Naive thymus-derived CD4-positive, alpha-beta T cell (primary cell): ENCODE measurements around the gene SWSAP1. TPM values are rescaled to one million over a fixed set of nuclear protein-coding genes. Genes with fewer than 3 reads are reported as not detected.

Source experiments
- ATAC-seq: fragments of 150-1000 bp; cut with Tn5 transposase; 2 replicates; pipeline ENCODE4 v1.10.0; 2021; ENCODE audit warnings: mild to moderate bottlenecking, moderate library complexity
- CTCF ChIA-PET: fragments of 350-600 bp; sonication (Branson Sonifier 250); formaldehyde crosslinking; loops from one replicate; lab custom pipeline; 2021; ENCODE audit warnings: antibody characterized with exemption; lab: Charles Lee
- POLR2A ChIA-PET: fragments of 350-600 bp; sonication (Branson Sonifier 250); formaldehyde crosslinking; loops from one replicate; lab custom pipeline; 2021; ENCODE audit warnings: antibody characterized with exemption, inconsistent platforms; lab: Charles Lee
- DNase-seq, 9 donors: peaks; one replicate each; pipeline versions ENCODE4 v3.0.0 to v3.0.0-alpha.2; 2020 to 2022; ENCODE audit warnings: mixed read lengths in 1 of 9
- H3K27ac ChIP-seq: one replicate; pipeline ENCODE4 v1.7.0; 2013; ENCODE audit warnings: mild to moderate bottlenecking, low read depth, low read length, moderate library complexity
- H3K27me3 ChIP-seq, 2 donors: one replicate each; pipeline ENCODE4 v1.7.0; 2013; ENCODE audit warnings: low read length in 2 of 2, mild to moderate bottlenecking in 2 of 2, moderate library complexity in 2 of 2; ENCODE audit not compliant: control insufficient read depth in 2 of 2, insufficient read depth in 2 of 2
- H3K36me3 ChIP-seq, 3 experiments: 1 replicate in 2 of 3; 2 replicates in 1 of 3; pipeline ENCODE4 v1.7.0; 2013; ENCODE audit warnings: low read length in 3 of 3, mild to moderate bottlenecking in 3 of 3, moderate library complexity in 1 of 3; ENCODE audit not compliant: insufficient read depth in 3 of 3, control insufficient read depth in 2 of 3
- H3K4me1 ChIP-seq, 2 donors: one replicate each; pipeline ENCODE4 v1.7.0; 2013; ENCODE audit warnings: low read length in 2 of 2, mild to moderate bottlenecking in 2 of 2, moderate library complexity in 1 of 2; ENCODE audit not compliant: control insufficient read depth in 2 of 2, insufficient read depth in 2 of 2
- H3K4me3 ChIP-seq: 2 replicates; pipeline ENCODE4 v1.7.0; 2013; ENCODE audit warnings: mild to moderate bottlenecking, low read length
- H3K9me3 ChIP-seq, 3 experiments: 1 replicate in 2 of 3; 2 replicates in 1 of 3; pipeline ENCODE4 v1.7.0; 2013; ENCODE audit warnings: low read length in 3 of 3; ENCODE audit not compliant: control insufficient read depth in 2 of 3
- H3K27ac Mint-ChIP-seq, 9 donors: one replicate each; pipeline ENCODE4 v1.8.0; 2020 to 2022; ENCODE audit warnings: mixed read lengths in 9 of 9, mild to moderate bottlenecking in 8 of 9, moderate library complexity in 5 of 9, inconsistent platforms in 2 of 9
- H3K27me3 Mint-ChIP-seq, 5 donors: one replicate each; pipeline ENCODE4 v1.8.0; 2021 to 2022; ENCODE audit warnings: mixed read lengths in 5 of 5, mild to moderate bottlenecking in 1 of 5
- H3K36me3 Mint-ChIP-seq, 5 donors: one replicate each; pipeline ENCODE4 v1.8.0; 2020 to 2022; ENCODE audit warnings: mixed read lengths in 5 of 5, mild to moderate bottlenecking in 3 of 5, inconsistent platforms in 1 of 5
- H3K4me1 Mint-ChIP-seq, 7 donors: one replicate each; pipeline ENCODE4 v1.8.0; 2020 to 2022; ENCODE audit warnings: mixed read lengths in 7 of 7, mild to moderate bottlenecking in 3 of 7, inconsistent platforms in 1 of 7
- H3K4me3 Mint-ChIP-seq, 10 donors: one replicate each; pipeline ENCODE4 v1.8.0; 2020 to 2022; ENCODE audit warnings: mild to moderate bottlenecking in 10 of 10, mixed read lengths in 10 of 10, moderate library complexity in 6 of 10, inconsistent platforms in 2 of 10
- H3K9me3 Mint-ChIP-seq, 11 donors: one replicate each; pipeline ENCODE4 v1.8.0; 2020 to 2022; ENCODE audit warnings: mixed read lengths in 11 of 11, mild to moderate bottlenecking in 4 of 11, inconsistent platforms in 1 of 11, moderate library complexity in 1 of 11
- intact Hi-C, 2 donors: fragments of 100-400 bp; cut with micrococcal nuclease; formaldehyde crosslinking; loops; one replicate each; pipeline ENCODE4 v1.15.1; 2023
- polyA plus RNA-seq, 2 donors: library from polyadenylated mRNA; unstranded; fragments of 300-500 nt; fragmentation: Illumina TruSeq; gene quantifications; one replicate each; pipeline ENCODE4 v1.2.3, GENCODE V29; 2021
- total RNA-seq, 6 experiments: library from RNA in 5 of 6; stranded (reverse) in 5 of 6; gene quantifications; 1 replicate in 5 of 6; 2 replicates in 1 of 6; pipeline ENCODE4 v1.2.3 and lab custom pipeline; 2021 to 2026

The SWSAP1 gene
- total and polyA plus RNA-seq, 7 experiments from 2014 or later = 3.4 to 7.3 (median 4.1) TPM

DNA sequence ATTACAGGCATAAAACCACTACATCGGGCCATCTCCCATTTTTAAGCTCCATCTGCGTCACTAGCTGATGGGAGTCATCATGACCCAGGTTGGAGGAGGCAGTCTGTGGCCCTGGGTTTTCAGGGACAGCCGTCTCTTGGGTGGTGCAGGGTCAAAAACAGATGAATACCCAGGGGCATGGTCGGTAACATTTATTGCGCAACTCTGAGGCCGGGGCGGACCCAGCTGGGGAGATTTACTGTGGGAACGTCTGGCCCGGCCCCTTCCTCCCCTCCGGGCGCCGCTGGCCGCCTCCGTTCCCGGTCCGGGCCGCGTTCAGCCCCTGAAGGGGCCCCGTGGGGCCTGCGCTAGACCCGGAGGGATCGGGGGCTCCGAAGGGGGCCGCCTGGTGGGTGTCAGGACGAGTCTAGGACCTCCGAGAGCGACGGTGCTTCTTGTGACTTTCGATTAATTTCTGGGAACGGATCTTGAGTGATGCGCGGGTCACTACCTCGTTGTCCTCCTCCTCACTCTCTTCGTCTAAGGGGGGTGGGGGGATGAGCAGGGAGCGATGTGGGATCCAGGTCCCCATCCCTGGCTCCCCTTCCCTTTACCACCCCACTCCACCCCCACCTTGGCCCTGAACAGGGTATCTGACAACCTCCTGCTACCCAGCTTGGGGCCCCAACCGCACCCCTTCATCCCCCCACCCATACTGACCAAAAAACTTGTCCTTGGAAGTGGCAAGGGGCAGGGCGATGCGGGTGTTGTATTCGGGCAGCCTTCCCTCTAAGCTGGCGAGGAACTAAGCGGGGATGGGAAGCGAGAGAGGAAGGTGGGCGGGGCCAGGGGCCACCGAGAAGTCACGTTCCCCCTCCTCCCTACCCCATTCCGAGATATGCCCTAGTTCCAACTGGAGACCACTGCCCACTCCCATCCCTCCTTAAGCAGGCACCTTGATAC lies 46.2 kb downstream of the SWSAP1 start:
- Mint-ChIP-seq H3K36me3 (no peaks in the 10 kb centered on the region), H3K4me3 (peak overlapping the region; percentile 57 to 85 (median 76)), H3K4me1 (peaks cover 27 to 45% (median 36%) of the 10 kb centered on the region in 7 donors), H3K27me3 (peaks cover 34 to 78% (median 52%) of the 10 kb centered on the region in 5 donors), H3K9me3 (peaks cover 0 to 3% (median 0%) of the 10 kb centered on the region in 11 donors), H3K27ac (peak overlapping the region in 1 of 9 donors; percentile 52)
- ATAC-seq (no peak), DNase-seq (no peak)
- H3K27me3 ChIP-seq = peaks cover 9 to 36% of the 10 kb centered on the region in 2 donors
- ChIA-PET POLR2A (interaction anchor here (0.6 to 5.4 kb wide), 4 partner anchors 10 to 46 kb away, joined by 3 to 31 read pairs (median 4); partner anchors contain the start of genes EPOR and SWSAP1), CTCF (interaction anchor here (0.8 to 1.2 kb wide), 3 partner anchors 40 to 46 kb away, joined by 3 to 4 read pairs (median 4); partner anchors contain the start of gene SWSAP1)
- H3K9me3 ChIP-seq = no peaks in the 10 kb centered on the region
- intact Hi-C loops = no loop called here
- H3K4me1 ChIP-seq = peaks cover 14 to 40% of the 10 kb centered on the region in 2 donors
- H3K36me3 ChIP-seq = no peaks in the 10 kb centered on the region
- no peak overlapping the region for H3K27ac ChIP-seq
- H3K4me3 ChIP-seq = peak overlapping the region; percentile 47

DNA sequence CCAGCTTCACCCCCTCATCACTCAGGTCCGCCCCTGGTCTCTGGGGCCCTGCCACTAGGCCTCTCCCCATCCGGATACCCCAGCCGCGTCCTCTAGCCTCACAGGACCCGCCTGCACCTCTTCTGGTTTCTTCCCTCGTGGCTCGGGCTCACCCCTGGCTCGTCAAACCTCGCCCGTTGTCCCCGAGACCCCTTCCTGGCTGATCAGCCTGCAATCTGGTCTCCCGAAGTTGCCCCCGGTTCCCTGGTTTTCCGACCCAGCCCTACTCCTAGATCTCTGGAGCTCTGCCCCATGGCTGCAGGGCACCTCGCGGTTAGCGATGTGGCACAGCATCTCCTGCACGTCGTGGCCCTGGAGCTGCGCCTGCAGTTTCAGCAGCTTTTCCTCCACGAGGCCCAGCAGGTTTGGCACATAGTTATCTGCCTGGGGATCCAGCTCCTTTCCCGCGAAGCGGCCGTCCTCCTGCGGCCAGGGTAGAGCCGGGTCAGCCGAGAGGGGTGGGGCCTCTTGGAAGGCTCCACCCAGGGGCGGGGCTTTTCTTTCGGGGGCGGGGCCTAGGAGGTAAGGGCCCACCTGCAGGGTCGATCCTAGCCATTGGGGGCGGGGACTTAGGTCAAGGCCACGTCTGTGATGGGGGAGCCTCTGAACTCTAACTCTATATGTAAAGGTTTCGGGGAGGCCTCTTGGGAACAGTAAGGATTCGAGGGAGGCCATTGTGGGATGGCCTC lies 47.1 kb downstream of the SWSAP1 start:
- Histone ChIP-seq H3K27me3 (peaks cover 9 to 36% of the 10 kb centered on the region in 2 donors), H3K4me3 (peak overlapping the region; percentile 47), H3K9me3 (no peaks in the 10 kb centered on the region), H3K36me3 (no peaks in the 10 kb centered on the region), H3K4me1 (peaks cover 14 to 40% of the 10 kb centered on the region in 2 donors), H3K27ac (no peak overlapping the region)
- H3K27me3 Mint-ChIP-seq = peaks cover 34 to 71% (median 49%) of the 10 kb centered on the region in 5 donors
- intact Hi-C loops = loop anchor here (1.0 to 2.0 kb wide), 3 partner anchors 14 to 41 kb away; partner anchors contain the start of genes ODAD3 (in 1 of the 2) and PRKCSH (in 1 of the 2)
- H3K4me1 Mint-ChIP-seq = peaks cover 27 to 45% (median 36%) of the 10 kb centered on the region in 7 donors
- H3K4me3 Mint-ChIP-seq = peak overlapping the region; percentile 66 to 85 (median 78)
- ATAC-seq (peak; percentile 62), DNase-seq (peak in 8 of 9 donors; percentile 23 to 62 (median 32))
- POLR2A ChIA-PET = interaction anchor here (0.6 to 5.4 kb wide), 5 partner anchors 9 to 47 kb away, joined by 3 to 31 read pairs (median 5); partner anchors contain the start of genes EPOR and SWSAP1
- H3K27ac Mint-ChIP-seq = peak overlapping the region in 2 of 9 donors; percentile 41 to 52
- H3K36me3 Mint-ChIP-seq = no peaks in the 10 kb centered on the region
- CTCF ChIA-PET = interaction anchor here (0.8 to 1.2 kb wide), 3 partner anchors 14 to 45 kb away, joined by 4 to 5 read pairs (median 4); partner anchors contain the start of genes ODAD3 and PRKCSH
- H3K9me3 Mint-ChIP-seq = peaks cover 0 to 3% (median 0%) of the 10 kb centered on the region in 11 donors

DNA sequence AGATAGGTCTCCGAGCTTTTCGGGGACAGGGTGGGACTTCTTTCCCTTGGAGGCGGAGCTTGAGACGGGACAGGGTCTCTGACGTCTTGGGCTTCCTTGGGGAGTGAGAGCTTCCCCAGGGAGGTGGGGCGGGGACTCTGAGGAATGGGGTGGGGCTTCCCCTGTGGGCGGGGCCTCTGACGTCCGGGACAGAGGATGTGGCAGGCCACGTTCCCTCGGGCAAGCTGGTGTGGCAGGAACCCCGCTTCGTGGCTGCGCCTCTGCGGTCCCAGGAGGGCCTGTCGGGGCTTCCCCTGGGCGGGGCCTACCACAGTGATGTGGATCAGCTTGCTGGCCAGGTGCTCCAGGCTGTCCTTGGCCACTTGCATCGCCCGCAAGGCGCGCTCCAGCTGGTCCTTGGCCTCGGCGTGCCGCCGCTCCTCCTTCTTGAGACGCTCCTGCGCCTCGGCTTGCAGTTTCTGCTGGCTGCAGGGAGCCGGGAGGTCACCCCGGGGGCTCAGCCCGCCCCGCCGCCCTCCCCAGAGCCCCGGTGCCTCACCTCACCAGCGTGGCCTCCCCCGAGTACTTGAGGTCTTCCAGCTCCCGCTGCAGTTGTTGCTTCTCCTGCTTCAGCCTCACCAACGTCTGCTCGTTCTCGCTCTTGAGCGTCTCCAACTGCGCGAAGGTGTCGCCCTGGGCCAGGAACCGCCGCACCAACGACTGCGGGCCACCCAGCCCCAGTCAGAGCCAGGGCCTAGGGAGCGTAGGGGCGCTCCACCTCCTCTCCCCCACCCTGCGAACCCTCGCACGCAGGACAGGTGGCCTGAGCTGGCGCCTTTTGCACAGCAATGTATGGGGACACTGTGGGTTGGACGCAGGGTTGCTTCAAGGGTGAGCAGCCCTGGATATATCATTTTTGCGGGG lies 47.9 kb downstream of the SWSAP1 start:
- Mint-ChIP-seq H3K27ac (no peak overlapping the region), H3K9me3 (peaks cover 0 to 3% (median 0%) of the 10 kb centered on the region in 11 donors), H3K36me3 (no peaks in the 10 kb centered on the region), H3K27me3 (peaks cover 34 to 63% (median 48%) of the 10 kb centered on the region in 5 donors), H3K4me3 (peak overlapping the region; percentile 74 to 85 (median 81)), H3K4me1 (peaks cover 27 to 45% (median 37%) of the 10 kb centered on the region in 7 donors)
- no peaks in the 10 kb centered on the region for H3K9me3 ChIP-seq
- H3K36me3 ChIP-seq = no peaks in the 10 kb centered on the region
- no peak overlapping the region for H3K27ac ChIP-seq
- DNase-seq = peak; percentile 27 to 72 (median 39)
- H3K4me1 ChIP-seq = peaks cover 14 to 40% of the 10 kb centered on the region in 2 donors
- ChIA-PET POLR2A (interaction anchor here (0.6 to 5.4 kb wide), 4 partner anchors 9 to 47 kb away, joined by 3 to 31 read pairs (median 6); partner anchors contain the start of gene SWSAP1), CTCF (interaction anchor here (1.2 kb wide), 2 partner anchors 13 to 42 kb away, joined by 4 to 5 read pairs; partner anchors contain the start of genes ODAD3 and PRKCSH)
- peak overlapping the region; percentile 47 for H3K4me3 ChIP-seq
- peaks cover 9 to 36% of the 10 kb centered on the region in 2 donors for H3K27me3 ChIP-seq
- ATAC-seq = peak; percentile 81
- intact Hi-C loops = loop anchor here (1.0 to 2.0 kb wide), 3 partner anchors 13 to 42 kb away; partner anchors contain the start of genes ODAD3 (in 1 of the 2) and PRKCSH (in 1 of the 2)

DNA sequence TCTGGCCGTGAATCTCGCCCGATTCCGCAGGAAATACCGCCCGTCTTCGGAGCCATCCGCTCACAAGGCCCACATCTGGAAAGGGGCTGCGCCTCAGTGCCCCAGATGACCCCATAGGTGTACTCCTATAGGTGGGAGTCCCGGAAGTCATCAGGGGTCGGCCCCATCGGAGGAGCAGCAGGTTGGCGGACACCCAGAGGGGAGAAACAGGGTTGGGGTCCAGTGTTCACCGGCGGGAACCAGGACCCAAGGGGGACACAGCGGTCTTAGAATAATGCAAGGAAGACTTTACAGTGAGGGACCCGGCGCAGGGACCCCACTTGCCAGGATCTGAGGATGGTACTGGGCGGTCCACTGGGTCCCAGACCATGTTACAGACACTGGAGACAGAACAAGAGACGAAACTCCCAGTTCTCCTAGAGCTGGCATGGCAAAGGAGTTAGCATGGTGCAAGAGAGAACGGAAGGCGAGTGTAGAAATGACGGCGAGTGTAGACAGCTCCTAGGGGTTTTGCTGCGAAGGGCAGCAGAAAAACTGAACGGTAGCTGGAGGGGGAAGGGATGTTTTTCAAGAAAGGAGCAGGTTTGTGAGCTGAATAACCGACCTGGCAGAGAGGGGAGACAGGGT lies 48.8 kb downstream of the SWSAP1 start:
- Histone ChIP-seq H3K4me3 (no peak overlapping the region), H3K27me3 (peaks cover 9 to 36% of the 10 kb centered on the region in 2 donors), H3K36me3 (no peaks in the 10 kb centered on the region), H3K4me1 (peaks cover 14 to 40% of the 10 kb centered on the region in 2 donors), H3K9me3 (no peaks in the 10 kb centered on the region), H3K27ac (no peak overlapping the region)
- H3K4me3 Mint-ChIP-seq = peak overlapping the region; percentile 23 to 85 (median 81)
- ATAC-seq = no peak
- H3K36me3 Mint-ChIP-seq = no peaks in the 10 kb centered on the region
- CTCF ChIA-PET = no interaction called here
- peaks cover 34 to 55% (median 41%) of the 10 kb centered on the region in 5 donors for H3K27me3 Mint-ChIP-seq
- peaks cover 27 to 45% (median 35%) of the 10 kb centered on the region in 7 donors for H3K4me1 Mint-ChIP-seq
- intact Hi-C loops = loop anchor here in 1 of 2 donors (2.0 kb wide), 1 partner anchor 42 kb away; no protein-coding TSS in a partner anchor
- DNase-seq = no peak
- peak overlapping the region in 2 of 9 donors; percentile 41 to 51 for H3K27ac Mint-ChIP-seq
- peaks cover 0 to 3% (median 0%) of the 10 kb centered on the region in 11 donors for H3K9me3 Mint-ChIP-seq
- POLR2A ChIA-PET = interaction anchor here (1.7 to 5.4 kb wide), 3 partner anchors 8 to 48 kb away, joined by 5 to 31 read pairs (median 6); partner anchors contain the start of gene SWSAP1

DNA sequence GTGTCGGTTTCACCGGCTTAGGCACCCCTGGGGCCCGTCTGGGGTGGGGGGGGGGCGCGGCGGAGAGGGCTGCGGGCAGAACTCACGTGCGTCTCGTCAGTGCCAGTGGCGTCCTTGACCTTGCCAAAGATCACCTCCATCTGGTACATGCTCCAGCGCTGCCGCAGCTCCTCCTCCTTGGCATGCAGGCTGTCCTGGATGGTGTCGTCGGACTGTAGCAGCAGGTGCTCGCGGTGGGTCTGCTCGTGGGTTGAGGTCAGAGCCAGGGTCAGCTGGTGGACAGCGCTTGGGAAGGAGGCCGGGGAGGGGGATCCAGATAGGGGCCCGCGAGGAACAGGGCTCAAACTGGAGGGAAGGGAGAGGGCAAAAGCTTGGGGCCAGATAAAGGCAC lies 49.3 kb downstream of the SWSAP1 start:
- Histone ChIP-seq H3K27me3 (peaks cover 9 to 36% of the 10 kb centered on the region in 2 donors), H3K9me3 (no peaks in the 10 kb centered on the region), H3K4me1 (peaks cover 14 to 40% of the 10 kb centered on the region in 2 donors), H3K27ac (no peak overlapping the region), H3K36me3 (no peaks in the 10 kb centered on the region), H3K4me3 (no peak overlapping the region)
- no peak for ATAC-seq
- peaks cover 27 to 44% (median 33%) of the 10 kb centered on the region in 7 donors for H3K4me1 Mint-ChIP-seq
- H3K27ac Mint-ChIP-seq = peak overlapping the region in 1 of 9 donors; percentile 41
- H3K36me3 Mint-ChIP-seq = no peaks in the 10 kb centered on the region
- CTCF ChIA-PET = no interaction called here
- peaks cover 32 to 50% (median 40%) of the 10 kb centered on the region in 5 donors for H3K27me3 Mint-ChIP-seq
- H3K4me3 Mint-ChIP-seq = peak overlapping the region in 7 of 10 donors; percentile 7 to 85 (median 77)
- intact Hi-C loops = loop anchor here in 1 of 2 donors (2.0 kb wide), 1 partner anchor 43 kb away; no protein-coding TSS in a partner anchor
- peaks cover 0 to 3% (median 0%) of the 10 kb centered on the region in 11 donors for H3K9me3 Mint-ChIP-seq
- no peak for DNase-seq
- POLR2A ChIA-PET = interaction anchor here (5.4 kb wide), 1 partner anchor 49 kb away, joined by 31 read pairs; the partner anchor contains the start of gene SWSAP1
